Spleen (tissue), 11 donors: ENCODE measurements around the gene MASP1. TPM values are rescaled to one million over a fixed set of nuclear protein-coding genes. Genes with fewer than 3 reads are reported as not detected.

Experiments
- DNase-seq: peaks from one replicate; pipeline ENCODE4 v3.0.0-alpha.2; 2020
- H3K27ac ChIP-seq, 8 donors: fragments of 200-600 bp; sonication (generic) in 7 of 8; 1 replicate in 4 of 8; 2 replicates in 4 of 8; pipeline versions ENCODE4 v1.5.0 to v1.8.0; 2016 to 2021; ENCODE audit warnings: inconsistent platforms in 4 of 8, mild to moderate bottlenecking in 4 of 8, moderate library complexity in 1 of 8
- H3K27me3 ChIP-seq, 7 donors: fragments of 200-600 bp; sonication (generic) in 6 of 7; replicated peaks in 1 of 7; 1 replicate in 4 of 7; 2 replicates in 3 of 7; pipeline versions ENCODE4 v1.5.0 to v1.8.0; 2016 to 2021; ENCODE audit warnings: inconsistent platforms in 3 of 7, mild to moderate bottlenecking in 1 of 7
- H3K36me3 ChIP-seq, 6 donors: fragments of 200-600 bp; sonication (generic) in 5 of 6; 1 replicate in 4 of 6; 2 replicates in 2 of 6; pipeline versions ENCODE4 v1.5.0 to v1.8.0; 2016 to 2021; ENCODE audit warnings: inconsistent platforms in 2 of 6
- H3K4me1 ChIP-seq, 6 donors: fragments of 200-600 bp; sonication (generic) in 5 of 6; 1 replicate in 3 of 6; 2 replicates in 3 of 6; pipeline versions ENCODE4 v1.5.0 to v1.8.0; 2016 to 2021; ENCODE audit warnings: inconsistent platforms in 3 of 6
- H3K4me3 ChIP-seq, 8 donors: fragments of 200-600 bp; sonication (generic) in 7 of 8; 1 replicate in 4 of 8; 2 replicates in 4 of 8; pipeline versions ENCODE4 v1.5.0 to v1.8.0; 2016 to 2021; ENCODE audit warnings: inconsistent platforms in 4 of 8, mild to moderate bottlenecking in 4 of 8, moderate library complexity in 2 of 8
- H3K9me3 ChIP-seq, 8 donors: fragments of 200-600 bp; sonication (generic) in 7 of 8; 1 replicate in 4 of 8; 2 replicates in 4 of 8; pipeline versions ENCODE4 v1.5.0 to v1.8.0; 2016 to 2021; ENCODE audit warnings: inconsistent platforms in 4 of 8
- POLR2A ChIP-seq, 3 donors: fragments of 450-650 bp; IDR thresholded peaks; one replicate each; pipeline ENCODE4 v1.5.1; 2017; ENCODE audit warnings: antibody characterized with exemption in 3 of 3, mild to moderate bottlenecking in 1 of 3
- POLR2AphosphoS5 ChIP-seq, 3 donors: sonication (generic); formaldehyde crosslinking; IDR thresholded peaks; one replicate each; pipeline ENCODE4 v1.5.1; 2017; ENCODE audit warnings: antibody characterized with exemption in 3 of 3
- WGBS, 5 donors: extraction: QIAGEN DNeasy Blood & Tissue Kit in 3 of 5; methylation state at CpG; one replicate each; pipeline versions ENCODE4 v1.1.5 to v1.1.7; 2013 to 2018; 5-methylcytosine and 5-hydroxymethylcytosine counted together
- intact Hi-C: fragments of 100-400 bp; cut with DNase I; formaldehyde crosslinking; loops from one replicate; pipeline ENCODE4 v1.15.0; 2023; ENCODE audit warnings: low total_unique reads
- polyA plus RNA-seq, 3 donors: library from polyadenylated mRNA; stranded (reverse); fragments of 200-250 nt; gene quantifications; one replicate each; pipeline ENCODE4 v1.2.1, GENCODE V29; 2013
- total RNA-seq, 7 donors: library from RNA; depleted of rRNA in 3 of 7; stranded (reverse); fragments of >200 nt in 3 of 7; fragmentation: NEBNext Ultra II Directional in 4 of 7; extraction: Animal tissue kit (Norgen Biotek cat#: 25700) in 4 of 7; gene quantifications; one replicate each; pipeline versions ENCODE4 v1.1.0 to v1.2.1, GENCODE V29; 2016 to 2021
- TF ChIP-seq, protein P1 (sequence below), 11 experiments: fragments of 200-600 bp in 7 of 11; fragments of 450-650 bp in 4 of 11; sonication (generic) in 4 of 11; IDR thresholded peaks in 8 of 11; conservative IDR thresholded peaks in 3 of 11; 1 replicate in 7 of 11; 2 replicates in 4 of 11; pipeline versions ENCODE4 v1.4.0 to v1.8.0; 2016 to 2021; ENCODE audit warnings: antibody characterized with exemption in 11 of 11, inconsistent platforms in 4 of 11, mild to moderate bottlenecking in 1 of 11
- donor health status: healthy with polysubstance abuse.
- donor health status: DM: no; HTN: no; CAD: no; lungs with moderate emphysema.
- donor health status: DM: no; HTN: no; CAD: no.
- donor health status: Bipolar disorder and iron deficiency.
- donor health status: healthy.
- donor health status: DM: no; HTN: no; CAD: no.
- donor health status: DM: yes; HTN: yes; CAD: no.

Gene MASP1
- total and polyA plus RNA-seq, 10 donors = 0.05 to 1.9 (median 0.39) TPM; not detected in 2

DNA sequence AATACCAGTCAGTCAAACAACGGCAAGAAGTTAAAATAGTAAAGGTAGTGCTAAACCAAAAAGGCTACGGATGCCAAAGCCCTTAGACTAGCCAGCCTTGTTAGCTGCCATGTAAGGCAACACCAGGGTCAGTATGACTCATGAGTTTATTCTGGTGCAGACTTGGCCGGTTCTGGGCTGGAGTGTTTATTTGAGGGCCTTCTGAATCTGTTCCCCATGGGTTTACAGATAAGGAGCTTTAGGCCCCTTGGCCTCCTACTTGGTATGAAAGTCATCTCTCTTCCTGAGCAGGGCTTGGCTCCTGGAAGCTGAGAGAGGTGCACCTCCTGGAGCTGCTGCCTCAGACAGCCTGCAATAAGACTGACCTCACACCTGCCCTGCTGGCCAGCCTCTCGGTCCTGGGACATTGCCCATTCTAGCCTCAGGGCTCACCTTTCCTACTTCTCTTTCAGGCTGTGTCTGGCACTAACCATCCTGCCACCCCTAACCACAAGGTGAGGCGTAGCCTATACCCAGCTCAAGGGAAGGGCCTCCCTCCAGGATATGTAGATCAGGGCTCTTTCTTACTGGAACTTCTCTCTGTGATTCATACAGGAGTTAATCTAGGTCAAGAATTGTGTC lies 104.6 kb downstream of the MASP1 start:
- Histone ChIP-seq H3K4me3 (no peak overlapping the region), H3K9me3 (no peaks in the 10 kb centered on the region), H3K4me1 (peaks cover 0 to 9% (median 0%) of the 10 kb centered on the region in 6 donors), H3K36me3 (no peaks in the 10 kb centered on the region), H3K27ac (no peak overlapping the region), H3K27me3 (peaks cover 0 to 63% (median 8%) of the 10 kb centered on the region in 7 donors)
- 73 to 84% (median 77%) methylated on average over 5 of the region's 5 CpGs for WGBS, 5 donors
- TF ChIP-seq POLR2A (IDR thresholded peaks at IDR 0.05) = no peak
- intact Hi-C loops = no loop called here
- no peak for DNase-seq

DNA sequence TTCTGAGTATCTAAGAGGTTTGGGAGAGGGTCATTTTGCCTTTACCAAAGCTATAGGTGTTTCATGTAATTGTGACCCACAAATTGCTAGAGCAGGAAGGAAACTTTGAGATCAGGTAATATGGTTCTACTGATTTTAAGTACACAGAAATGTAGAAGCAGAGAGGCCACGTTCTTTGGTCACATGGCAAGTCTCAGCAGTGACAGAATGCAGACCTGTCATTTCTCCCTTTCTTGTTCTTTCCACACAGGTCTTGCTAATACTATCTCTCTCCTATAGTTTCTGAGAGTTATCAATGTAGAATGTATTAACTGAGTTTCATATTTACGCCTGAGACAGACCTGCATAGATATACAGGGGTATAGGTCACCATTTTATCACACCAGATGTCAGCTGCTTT lies 105.2 kb downstream of the MASP1 start:
- no peak for DNase-seq
- TF ChIP-seq POLR2AphosphoS5 (IDR thresholded peaks at IDR 0.05) = no peak
- TF ChIP-seq POLR2A (IDR thresholded peaks at IDR 0.05) = no peak
- TF ChIP-seq, protein P1, sequence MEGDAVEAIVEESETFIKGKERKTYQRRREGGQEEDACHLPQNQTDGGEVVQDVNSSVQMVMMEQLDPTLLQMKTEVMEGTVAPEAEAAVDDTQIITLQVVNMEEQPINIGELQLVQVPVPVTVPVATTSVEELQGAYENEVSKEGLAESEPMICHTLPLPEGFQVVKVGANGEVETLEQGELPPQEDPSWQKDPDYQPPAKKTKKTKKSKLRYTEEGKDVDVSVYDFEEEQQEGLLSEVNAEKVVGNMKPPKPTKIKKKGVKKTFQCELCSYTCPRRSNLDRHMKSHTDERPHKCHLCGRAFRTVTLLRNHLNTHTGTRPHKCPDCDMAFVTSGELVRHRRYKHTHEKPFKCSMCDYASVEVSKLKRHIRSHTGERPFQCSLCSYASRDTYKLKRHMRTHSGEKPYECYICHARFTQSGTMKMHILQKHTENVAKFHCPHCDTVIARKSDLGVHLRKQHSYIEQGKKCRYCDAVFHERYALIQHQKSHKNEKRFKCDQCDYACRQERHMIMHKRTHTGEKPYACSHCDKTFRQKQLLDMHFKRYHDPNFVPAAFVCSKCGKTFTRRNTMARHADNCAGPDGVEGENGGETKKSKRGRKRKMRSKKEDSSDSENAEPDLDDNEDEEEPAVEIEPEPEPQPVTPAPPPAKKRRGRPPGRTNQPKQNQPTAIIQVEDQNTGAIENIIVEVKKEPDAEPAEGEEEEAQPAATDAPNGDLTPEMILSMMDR (IDR thresholded peaks at IDR 0.05 in 8 of 11, conservative IDR thresholded peaks at IDR 0.05 in 3 of 11) = no peak
- Histone ChIP-seq H3K9me3 (no peaks in the 10 kb centered on the region), H3K27me3 (peaks cover 0 to 57% (median 7%) of the 10 kb centered on the region in 7 donors), H3K36me3 (no peaks in the 10 kb centered on the region), H3K4me3 (no peak overlapping the region), H3K27ac (no peak overlapping the region), H3K4me1 (peaks cover 0 to 9% (median 0%) of the 10 kb centered on the region in 6 donors)
- WGBS, 5 donors = 66 to 78% (median 71%) methylated on average over 2 of the region's 2 CpGs
- intact Hi-C loops = no loop called here

DNA sequence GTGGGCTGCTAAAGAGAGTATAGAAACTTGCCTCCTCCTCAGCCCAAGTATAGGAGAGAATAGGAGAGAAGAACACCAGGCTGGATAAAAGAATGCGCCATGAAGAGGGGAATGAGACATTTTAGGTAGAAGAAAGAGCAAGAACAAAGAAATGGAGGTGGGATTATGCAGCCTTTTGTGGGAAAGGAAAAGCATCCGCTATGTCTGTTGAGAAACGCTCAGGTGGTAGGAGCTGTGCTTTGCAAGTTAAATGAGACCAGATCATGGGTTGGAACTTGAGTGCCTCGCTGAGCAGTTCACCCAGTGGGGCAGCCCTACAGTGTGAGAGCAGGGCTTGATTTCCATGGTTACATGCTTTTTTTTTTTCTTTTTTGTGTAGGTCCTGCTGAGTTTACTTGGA lies 105.8 kb downstream of the MASP1 start:
- 74 to 90% (median 86%) methylated on average over 4 of the region's 4 CpGs for WGBS, 5 donors
- no peak for DNase-seq
- Histone ChIP-seq H3K27ac (no peak overlapping the region), H3K4me1 (peaks cover 0 to 9% (median 0%) of the 10 kb centered on the region in 6 donors), H3K36me3 (no peaks in the 10 kb centered on the region), H3K27me3 (peaks cover 0 to 51% (median 3%) of the 10 kb centered on the region in 7 donors), H3K9me3 (no peaks in the 10 kb centered on the region), H3K4me3 (no peak overlapping the region)
- TF ChIP-seq POLR2AphosphoS5 (IDR thresholded peaks at IDR 0.05) = no peak
- no peak for TF ChIP-seq POLR2A (IDR thresholded peaks at IDR 0.05)
- TF ChIP-seq, protein P1 (IDR thresholded peaks at IDR 0.05 in 8 of 11, conservative IDR thresholded peaks at IDR 0.05 in 3 of 11) = no peak
- intact Hi-C loops = no loop called here

Other genes starting within 250 kb of the MASP1 start
- gene RPL39L, start 152.2 kb downstream of the MASP1 start, total RNA-seq = 1 to 10 TPM; 1.9 to 4.9 (median 3.8) TPM
- gene RPL39L, start 152.2 kb downstream of the MASP1 start, polyA plus RNA-seq = 10 to 100 TPM in 2 of 3 donors, 1 to 10 TPM in 1; 5.6 to 10.9 (median 10.5) TPM
- not detected for gene RTP1, start 94.3 kb downstream of the MASP1 start, total RNA-seq
- not detected for gene RTP1, start 94.3 kb downstream of the MASP1 start, polyA plus RNA-seq
- gene RTP4, start 76.6 kb upstream of the MASP1 start, total RNA-seq = 10 to 100 TPM in 4 of 7 donors, 1 to 10 TPM in 3; 8.3 to 15.7 (median 12.1) TPM
- gene RTP4, start 76.6 kb upstream of the MASP1 start, polyA plus RNA-seq = 10 to 100 TPM in 1 of 3 donors, 1 to 10 TPM in 2; 8.2 to 11.7 (median 9.5) TPM